ENCODE data around the gene BAHCC1. TPM values are rescaled to one million over a fixed set of nuclear protein-coding genes. Genes with fewer than 3 reads are reported as not detected.

BAHCC1 gene
- total and polyA plus RNA-seq, 2 of the 4 experiments (the other 2 are of a cell fraction), result 0.36 to 7.8 TPM

DNA sequence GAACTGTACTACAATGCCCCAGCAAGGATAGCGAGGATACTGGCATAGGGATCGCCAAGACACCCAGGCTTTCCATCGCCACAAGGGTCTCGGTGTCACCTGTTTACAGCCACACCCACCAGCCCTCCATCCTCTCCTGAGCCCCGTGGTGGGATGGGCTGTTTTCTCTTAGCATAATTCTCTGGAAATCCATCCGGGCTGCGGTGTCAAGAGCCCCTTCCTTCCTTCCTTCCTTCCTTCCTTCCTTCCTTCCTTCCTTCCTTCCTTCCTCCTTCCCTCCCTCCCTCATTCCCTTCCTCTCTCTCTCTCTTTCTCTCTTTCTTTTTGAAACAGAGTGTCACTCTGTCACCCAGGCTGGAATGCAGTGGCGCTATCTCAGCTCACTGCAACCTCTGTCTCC, 36.0 kb upstream of the BAHCC1 start:
- dilution Hi-C loops (cut with HindIII; ENCODE audit: low sequenced_read_pairs, unreplicated experiment), result no loop called here
- in situ Hi-C loops (cut with MboI; ENCODE audit: low sequenced_read_pairs), result no loop called here

More for the DNA sequence above, 36.0 kb upstream of the BAHCC1 start:
- Histone ChIP-seq H2BK20ac (ENCODE audit: low read depth, low read length) (peak overlapping the region; percentile 53; the same call in 1 of the 2 replicates), H3K4me2 (ENCODE audit: low read depth, low read length) (no peak overlapping the region), H3K36me3 (ENCODE audit: control insufficient read depth, insufficient read depth, low read length) (no peaks in the 10 kb centered on the region), H3K79me1 (ENCODE audit: low read depth in 1 of 2, low read length in 2 of 2) (no peaks in the 10 kb centered on the region), H3K56ac (ENCODE audit: extremely low read depth, insufficient read depth, low read length) (no peak overlapping the region), H4K20me1 (ENCODE audit: insufficient read depth, low read length) (peaks cover 8% of the 10 kb centered on the region; the same call in 1 of the 2 replicates), H3K4ac (ENCODE audit: low read depth, low read length) (peak overlapping the region; percentile 79), H2BK120ac (ENCODE audit: low read depth, low read length) (peak overlapping the region; percentile 79), H3K23ac (ENCODE audit: low read depth, low read length) (no peak overlapping the region), H3K27me3 (ENCODE audit: control insufficient read depth, insufficient read depth, low read length) (peaks cover 3% of the 10 kb centered on the region; the same call in 1 of the 2 replicates), H3K14ac (replicated peaks; ENCODE audit: low read depth, low read length) (no peak overlapping the region), H3K4me3 (ENCODE audit: insufficient read depth, low read depth, low read length) (no peak overlapping the region), H4K91ac (ENCODE audit: insufficient read depth, low read depth, low read length) (peak overlapping the region; percentile 47; the same call in 1 of the 2 replicates), H2AFZ (replicated peaks; ENCODE audit: low read length, poor library complexity) (no peak overlapping the region), H3K9me1 (ENCODE audit: insufficient read depth, low read length) (0 out of 2 replicates have a peak, but pooled peaks cover 4% of the 10 kb centered on the region), H4K8ac (ENCODE audit: low read depth in 2 of 2, low read length in 2 of 2) (no peak overlapping the region), H2AK5ac (ENCODE audit: low read depth, low read length) (peak overlapping the region; percentile 82; the same call in 1 of the 2 replicates), H3K9me3 (ENCODE audit: control insufficient read depth, insufficient read depth, low read length) (no peaks in the 10 kb centered on the region), H4K5ac (ENCODE audit: low read depth, low read length) (no peak overlapping the region), H2BK5ac (ENCODE audit: low read depth, low read length, poor library complexity, severe bottlenecking) (no peak overlapping the region), H2BK15ac (ENCODE audit: low read depth, low read length) (peak overlapping the region; percentile 78; the same call in 1 of the 3 replicates), H3K27ac (ENCODE audit: insufficient read depth, low read length) (peak overlapping the region; percentile 40; the same call in 1 of the 2 replicates), H2AK9ac (replicated peaks; ENCODE audit: low read depth, low read length, poor library complexity) (peak overlapping the region; percentile 16), H3K18ac (ENCODE audit: low read depth, low read length) (no peak overlapping the region; the same call in 1 of the 2 replicates), H3K4me1 (ENCODE audit: control insufficient read depth, insufficient read depth, low read length) (peaks cover 2% of the 10 kb centered on the region; the same call in 1 of the 2 replicates), H3K9ac (ENCODE audit: low read depth, low read length) (no peak overlapping the region)
- no CpG with 5 or more reads among the region's 8 CpGs for WGBS, 2 experiments (ENCODE audit: extremely low coverage in 2 of 2, insufficient read length in 1 of 2)
- TF ChIP-seq CEBPB (IDR thresholded peaks at IDR 0.05; ENCODE audit: low read depth, low read length) (no peak), USF2 (IDR thresholded peaks at IDR 0.05; ENCODE audit: low read depth, low read length) (no peak), POLR2A (IDR thresholded peaks at IDR 0.05; ENCODE audit: low read depth, low read length) (no peak), ELK1 (IDR thresholded peaks at IDR 0.05; ENCODE audit: borderline replicate concordance, low read depth, low read length) (no peak), BHLHE40 (IDR thresholded peaks at IDR 0.05; ENCODE audit: low read depth, low read length) (no peak), MAFK (IDR thresholded peaks at IDR 0.05; ENCODE audit: low read depth, low read length) (no peak), SMC3 (IDR thresholded peaks at IDR 0.05; ENCODE audit: low read depth, low read length) (no peak), MAZ (IDR thresholded peaks at IDR 0.05; ENCODE audit: borderline replicate concordance, low read depth, low read length) (no peak), MXI1 (IDR thresholded peaks at IDR 0.05; ENCODE audit: borderline replicate concordance, low read depth, low read length) (no peak), FOS (IDR thresholded peaks at IDR 0.05; ENCODE audit: low read depth, low read length) (no peak), RAD21 (IDR thresholded peaks at IDR 0.05; ENCODE audit: low read length) (no peak)
- TF ChIP-seq, protein P1, sequence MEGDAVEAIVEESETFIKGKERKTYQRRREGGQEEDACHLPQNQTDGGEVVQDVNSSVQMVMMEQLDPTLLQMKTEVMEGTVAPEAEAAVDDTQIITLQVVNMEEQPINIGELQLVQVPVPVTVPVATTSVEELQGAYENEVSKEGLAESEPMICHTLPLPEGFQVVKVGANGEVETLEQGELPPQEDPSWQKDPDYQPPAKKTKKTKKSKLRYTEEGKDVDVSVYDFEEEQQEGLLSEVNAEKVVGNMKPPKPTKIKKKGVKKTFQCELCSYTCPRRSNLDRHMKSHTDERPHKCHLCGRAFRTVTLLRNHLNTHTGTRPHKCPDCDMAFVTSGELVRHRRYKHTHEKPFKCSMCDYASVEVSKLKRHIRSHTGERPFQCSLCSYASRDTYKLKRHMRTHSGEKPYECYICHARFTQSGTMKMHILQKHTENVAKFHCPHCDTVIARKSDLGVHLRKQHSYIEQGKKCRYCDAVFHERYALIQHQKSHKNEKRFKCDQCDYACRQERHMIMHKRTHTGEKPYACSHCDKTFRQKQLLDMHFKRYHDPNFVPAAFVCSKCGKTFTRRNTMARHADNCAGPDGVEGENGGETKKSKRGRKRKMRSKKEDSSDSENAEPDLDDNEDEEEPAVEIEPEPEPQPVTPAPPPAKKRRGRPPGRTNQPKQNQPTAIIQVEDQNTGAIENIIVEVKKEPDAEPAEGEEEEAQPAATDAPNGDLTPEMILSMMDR (conservative IDR thresholded peaks at IDR 0.05; ENCODE audit: low read depth, low read length), result no peak
- intact Hi-C loops (cut with micrococcal nuclease), result no loop called here
- ChIA-PET POLR2A (ENCODE audit: unreplicated experiment) (no interaction called here), CTCF (no interaction called here)
- DNase-seq, result no peak
- no peak for ATAC-seq (ENCODE audit: low read depth)
- no TSS peak for BruUV-seq (replicated peaks)
